ENCODE measurements around the gene AQP6. TPM values are rescaled to one million over a fixed set of nuclear protein-coding genes. Genes with fewer than 3 reads are reported as not detected.

The AQP6 gene
- total and polyA plus RNA-seq, 2 experiments from 2014 or later, result not detected

DNA sequence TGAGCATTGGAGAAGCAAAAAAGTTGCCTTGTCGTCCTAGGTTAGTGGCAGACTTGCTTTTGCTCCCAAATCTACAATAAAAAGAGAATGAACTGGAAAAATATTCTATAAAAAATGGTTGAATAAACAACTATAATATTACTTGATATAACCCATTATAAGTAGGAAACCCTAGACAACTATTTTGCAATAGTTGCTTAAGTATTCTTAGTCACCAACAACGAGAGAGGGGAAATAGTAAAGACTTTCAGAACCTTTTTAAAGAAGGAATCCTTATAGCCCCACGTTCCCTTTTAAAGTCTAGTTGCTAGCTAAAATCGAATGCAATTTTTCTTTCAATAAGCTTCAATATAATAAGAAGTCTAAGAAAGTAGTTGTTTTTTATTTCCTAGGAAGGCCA, 17.5 kb downstream of the AQP6 start:
- no peaks in the 10 kb centered on the region for H3K27me3 ChIP-seq (replicated peaks; ENCODE audit: insufficient read depth)
- no peaks in the 10 kb centered on the region for H4K20me1 ChIP-seq (ENCODE audit: insufficient read depth)
- no peaks in the 10 kb centered on the region for H3K9me2 ChIP-seq (ENCODE audit: insufficient read depth)
- 64 to 73% methylated on average over 4 of the region's 4 CpGs for WGBS, 2 experiments (ENCODE audit: low coverage in 1 of 2, low lambda C conversion rate in 2 of 2, missing lambda C conversion rate in 2 of 2)
- DNase-seq, result peak; percentile 69
- no peak overlapping the region for H3K4me3 ChIP-seq
- H3K9me3 ChIP-seq (ENCODE audit: low read depth), result no peaks in the 10 kb centered on the region
- no peak overlapping the region for H2AFZ ChIP-seq
- no peak overlapping the region for H3K27ac ChIP-seq
- H3K36me3 ChIP-seq (ENCODE audit: low read depth), result peaks cover 25% of the 10 kb centered on the region
- H3K79me2 ChIP-seq (ENCODE audit: insufficient read depth), result no peaks in the 10 kb centered on the region
- in situ Hi-C loops (cut with MboI), result no loop called here
- H3F3A ChIP-seq (ENCODE audit: insufficient read depth), result peaks cover 9% of the 10 kb centered on the region; the same call in 1 of the 2 replicates
- no peak overlapping the region for H3K4me2 ChIP-seq (ENCODE audit: unreplicated experiment)
- TF ChIP-seq EZH2 (IDR thresholded peaks at IDR 0.05; ENCODE audit: insufficient read depth, poor library complexity, severe bottlenecking) (no peak), EZH2phosphoT487 (IDR thresholded peaks at IDR 0.05; ENCODE audit: insufficient read depth, low read depth) (no peak)
- H3K4me1 ChIP-seq (ENCODE audit: insufficient read depth), result no peaks in the 10 kb centered on the region
- H3K9ac ChIP-seq, result no peak overlapping the region

- 93% methylated on average over 2 of the region's 2 CpGs for WGBS, 2 experiments (ENCODE audit: low coverage in 1 of 2, low lambda C conversion rate in 2 of 2, missing lambda C conversion rate in 2 of 2)
- H3K27ac ChIP-seq, result no peak overlapping the region
Measured at GRCh38 chr12:49998453-49998852, 25.7 kb downstream of the AQP6 start.

DNA sequence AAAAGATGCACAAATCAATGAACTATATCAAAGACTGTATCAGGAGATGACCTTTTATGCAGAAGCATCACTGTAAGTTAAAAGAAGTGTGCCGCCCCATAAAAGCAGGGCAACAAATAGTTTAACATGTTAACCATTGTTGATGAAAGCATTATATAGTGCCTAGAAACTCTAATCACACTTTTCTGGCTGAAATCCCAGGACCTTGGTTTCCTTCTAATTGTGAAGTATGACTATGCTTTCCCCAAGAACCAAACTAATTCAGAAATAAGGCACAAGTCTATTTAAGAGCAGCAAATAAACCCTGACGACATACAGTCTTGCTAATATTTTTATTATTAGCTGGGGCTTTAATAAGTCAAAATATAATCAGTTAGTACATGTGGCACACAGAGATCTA, 30.8 kb downstream of the AQP6 start:
- DNase-seq, result peak; percentile 45
- no peak overlapping the region for H3K27ac ChIP-seq

More at GRCh38 chr12:49998453-49998852, 25.7 kb downstream of the AQP6 start:
- Histone ChIP-seq H3K4me2 (ENCODE audit: unreplicated experiment) (no peak overlapping the region), H3K79me2 (ENCODE audit: insufficient read depth) (no peaks in the 10 kb centered on the region; the same call in 1 of the 2 replicates), H4K20me1 (ENCODE audit: insufficient read depth) (no peaks in the 10 kb centered on the region), H3K27me3 (replicated peaks; ENCODE audit: insufficient read depth) (no peaks in the 10 kb centered on the region), H3K9ac (no peak overlapping the region), H3K9me3 (ENCODE audit: low read depth) (no peaks in the 10 kb centered on the region), H3F3A (ENCODE audit: insufficient read depth) (0 out of 2 replicates have a peak, but pooled peaks cover 5% of the 10 kb centered on the region), H3K4me3 (no peak overlapping the region), H3K4me1 (ENCODE audit: insufficient read depth) (no peaks in the 10 kb centered on the region), H3K36me3 (ENCODE audit: low read depth) (peaks cover 19% of the 10 kb centered on the region; the same call in 1 of the 2 replicates), H3K9me2 (ENCODE audit: insufficient read depth) (no peaks in the 10 kb centered on the region), H2AFZ (no peak overlapping the region)
- in situ Hi-C loops (cut with MboI), result no loop called here
- DNase-seq, result no peak
- TF ChIP-seq EZH2 (IDR thresholded peaks at IDR 0.05; ENCODE audit: insufficient read depth, poor library complexity, severe bottlenecking) (no peak), EZH2phosphoT487 (IDR thresholded peaks at IDR 0.05; ENCODE audit: insufficient read depth, low read depth) (no peak)

DNA sequence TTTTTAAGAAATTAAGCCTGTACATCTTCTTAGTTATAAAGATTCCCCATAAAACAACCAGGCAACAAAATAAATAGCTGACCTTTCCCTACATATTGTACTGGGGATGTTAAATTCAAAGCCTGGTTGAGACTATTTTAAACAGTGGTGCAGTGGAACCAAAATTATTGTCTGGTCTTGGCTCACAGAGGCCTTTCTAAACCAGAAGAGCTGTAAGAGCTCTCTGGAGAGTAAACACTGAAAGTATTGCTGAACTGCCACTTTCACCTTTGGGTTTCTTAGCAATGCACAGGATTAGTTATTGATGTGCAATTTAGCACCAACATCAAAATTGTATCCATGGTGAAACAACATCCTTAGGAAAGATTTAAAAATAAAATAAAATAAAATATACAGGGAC, 31.9 kb downstream of the AQP6 start:
- no peak overlapping the region for H3K9ac ChIP-seq
- H3K9me3 ChIP-seq (ENCODE audit: low read depth), result no peaks in the 10 kb centered on the region
- in situ Hi-C loops (cut with MboI), result no loop called here
- H2AFZ ChIP-seq, result no peak overlapping the region
- no peak for TF ChIP-seq EZH2phosphoT487 (IDR thresholded peaks at IDR 0.05; ENCODE audit: insufficient read depth, low read depth)
- no peak for TF ChIP-seq EZH2 (IDR thresholded peaks at IDR 0.05; ENCODE audit: insufficient read depth, poor library complexity, severe bottlenecking)
- H3K79me2 ChIP-seq (ENCODE audit: insufficient read depth), result peaks cover 45% of the 10 kb centered on the region
- H3K9me2 ChIP-seq (ENCODE audit: insufficient read depth), result no peaks in the 10 kb centered on the region
- no peak overlapping the region for H3K4me2 ChIP-seq (ENCODE audit: unreplicated experiment)
- no peaks in the 10 kb centered on the region for H4K20me1 ChIP-seq (ENCODE audit: insufficient read depth)
- H3K27me3 ChIP-seq (replicated peaks; ENCODE audit: insufficient read depth), result no peaks in the 10 kb centered on the region
- H3K27ac ChIP-seq, result no peak overlapping the region
- no peak overlapping the region for H3K4me3 ChIP-seq
- H3F3A ChIP-seq (ENCODE audit: insufficient read depth), result peaks cover 28% of the 10 kb centered on the region; the same call in 1 of the 2 replicates
- peaks cover 7% of the 10 kb centered on the region for H3K36me3 ChIP-seq (ENCODE audit: low read depth)
- peaks cover 10% of the 10 kb centered on the region for H3K4me1 ChIP-seq (ENCODE audit: insufficient read depth)
- DNase-seq, result no peak

More for the DNA sequence above, 30.8 kb downstream of the AQP6 start:
- no peak overlapping the region for H3K9ac ChIP-seq
- H4K20me1 ChIP-seq (ENCODE audit: insufficient read depth), result no peaks in the 10 kb centered on the region
- H3K4me3 ChIP-seq, result no peak overlapping the region
- peaks cover 34% of the 10 kb centered on the region for H3K79me2 ChIP-seq (ENCODE audit: insufficient read depth)
- H3K36me3 ChIP-seq (ENCODE audit: low read depth), result peaks cover 7% of the 10 kb centered on the region
- 83 to 92% methylated on average over 2 of the region's 2 CpGs for WGBS, 2 experiments (ENCODE audit: low coverage in 1 of 2, low lambda C conversion rate in 2 of 2, missing lambda C conversion rate in 2 of 2)
- H3K27me3 ChIP-seq (replicated peaks; ENCODE audit: insufficient read depth), result no peaks in the 10 kb centered on the region
- H3F3A ChIP-seq (ENCODE audit: insufficient read depth), result peaks cover 28% of the 10 kb centered on the region; the same call in 1 of the 2 replicates
- no peaks in the 10 kb centered on the region for H3K9me3 ChIP-seq (ENCODE audit: low read depth)
- TF ChIP-seq EZH2phosphoT487 (IDR thresholded peaks at IDR 0.05; ENCODE audit: insufficient read depth, low read depth) (no peak), EZH2 (IDR thresholded peaks at IDR 0.05; ENCODE audit: insufficient read depth, poor library complexity, severe bottlenecking) (no peak)
- in situ Hi-C loops (cut with MboI), result no loop called here
- H3K4me2 ChIP-seq (ENCODE audit: unreplicated experiment), result no peak overlapping the region
- peaks cover 10% of the 10 kb centered on the region for H3K4me1 ChIP-seq (ENCODE audit: insufficient read depth)
- no peak overlapping the region for H2AFZ ChIP-seq
- H3K9me2 ChIP-seq (ENCODE audit: insufficient read depth), result no peaks in the 10 kb centered on the region

- Histone ChIP-seq H3K4me1 (ENCODE audit: insufficient read depth) (peaks cover 10% of the 10 kb centered on the region), H2AFZ (no peak overlapping the region), H3F3A (ENCODE audit: insufficient read depth) (peaks cover 28% of the 10 kb centered on the region; the same call in 1 of the 2 replicates), H3K27me3 (replicated peaks; ENCODE audit: insufficient read depth) (no peaks in the 10 kb centered on the region), H3K4me2 (ENCODE audit: unreplicated experiment) (no peak overlapping the region), H3K36me3 (ENCODE audit: low read depth) (peaks cover 7% of the 10 kb centered on the region), H3K9me2 (ENCODE audit: insufficient read depth) (no peaks in the 10 kb centered on the region), H3K79me2 (ENCODE audit: insufficient read depth) (peaks cover 50% of the 10 kb centered on the region), H3K9ac (no peak overlapping the region), H3K27ac (no peak overlapping the region), H3K9me3 (ENCODE audit: low read depth) (no peaks in the 10 kb centered on the region), H3K4me3 (no peak overlapping the region), H4K20me1 (ENCODE audit: insufficient read depth) (no peaks in the 10 kb centered on the region)
- in situ Hi-C loops (cut with MboI), result no loop called here
- no peak for TF ChIP-seq EZH2 (IDR thresholded peaks at IDR 0.05; ENCODE audit: insufficient read depth, poor library complexity, severe bottlenecking)
- DNase-seq, result no peak
- WGBS, 2 experiments (ENCODE audit: low coverage in 1 of 2, low lambda C conversion rate in 2 of 2, missing lambda C conversion rate in 2 of 2), result 59 to 72% methylated on average over 3 of the region's 3 CpGs
Measured at GRCh38 chr12:50005175-50005574, 32.4 kb downstream of the AQP6 start.

All from GM23248 (cell line).